Activated CD8-positive, alpha-beta memory T cell treated with anti-CD3 and anti-CD28 coated beads for 36 hours (primary cell): ENCODE results near the gene GAL3ST1. TPM values are rescaled to one million over a fixed set of nuclear protein-coding genes. Genes with fewer than 3 reads are reported as not detected.

ENCODE experiments used
- CTCF ChIA-PET: fragments of 350-600 bp; sonication (Branson Sonifier 250); formaldehyde crosslinking; loops from one replicate; lab custom pipeline; 2021; ENCODE audit warnings: antibody characterized with exemption; lab: Charles Lee
- POLR2A ChIA-PET: fragments of 350-600 bp; sonication (Branson Sonifier 250); formaldehyde crosslinking; loops from one replicate; lab custom pipeline; 2021; ENCODE audit warnings: antibody characterized with exemption; lab: Charles Lee
- total RNA-seq, 2 experiments: library from RNA; stranded (reverse); gene quantifications; one replicate each; pipeline ENCODE4 v1.2.3, GENCODE V29; 2021

GAL3ST1 gene
- total RNA-seq, 2 experiments from 2014 or later: not detected

DNA sequence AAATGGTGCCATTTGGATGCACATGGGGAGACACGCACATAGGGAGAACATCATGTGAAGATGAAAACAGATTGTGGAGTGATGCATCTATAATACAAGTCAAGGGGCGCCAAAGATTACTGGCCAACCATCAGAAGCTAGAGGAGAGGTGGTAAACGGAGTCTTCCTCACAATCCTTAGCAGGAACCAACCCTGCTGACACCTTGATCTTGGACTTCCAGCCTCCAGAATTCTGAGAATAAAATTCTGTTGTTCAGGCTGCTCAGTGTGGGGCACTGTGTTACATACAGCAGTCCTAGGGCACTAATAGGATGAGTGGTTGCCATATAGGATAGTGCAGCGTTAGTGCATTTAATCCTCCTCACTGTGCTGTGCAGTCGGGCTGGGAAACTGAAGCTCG, 61.0 kb downstream of the GAL3ST1 start:
- ChIA-PET CTCF (no interaction called here), POLR2A (no interaction called here)

GRCh38 chr22:30511911-30512310, 62.6 kb downstream of the GAL3ST1 start:
- ChIA-PET CTCF (no interaction called here), POLR2A (no interaction called here)

GRCh38 chr22:30511109-30511508, 63.4 kb downstream of the GAL3ST1 start:
- ChIA-PET CTCF (interaction anchor here (0.7 kb wide), 1 partner anchor 294 kb away, joined by 3 read pairs; no protein-coding TSS in a partner anchor), POLR2A (no interaction called here)

DNA sequence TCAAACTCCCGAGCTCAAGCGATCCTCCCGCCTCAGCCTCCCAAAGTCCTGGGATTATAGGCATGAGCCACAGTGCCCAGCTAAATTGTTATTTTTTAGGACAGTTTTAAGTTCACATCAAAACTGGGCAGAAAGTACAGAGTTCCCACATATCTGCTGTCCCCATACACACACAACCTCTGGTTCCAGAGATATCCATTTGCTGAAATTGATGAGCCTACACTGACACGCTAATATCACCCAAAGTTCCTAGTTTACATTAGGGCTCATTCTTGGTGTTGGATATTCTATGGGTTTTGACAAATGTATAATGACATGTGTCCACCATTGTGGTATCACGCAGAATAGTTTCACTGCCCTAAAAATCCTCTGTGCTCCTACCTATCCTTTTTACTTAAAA, 66.2 kb downstream of the GAL3ST1 start:
- POLR2A ChIA-PET: no interaction called here
- CTCF ChIA-PET: no interaction called here

- CTCF ChIA-PET: no interaction called here
Measured at GRCh38 chr22:30507670-30508069, 66.8 kb downstream of the GAL3ST1 start.

GRCh38 chr22:30506507-30506968, 67.9 kb downstream of the GAL3ST1 start:
- POLR2A ChIA-PET: no interaction called here
- CTCF ChIA-PET: no interaction called here

More at GRCh38 chr22:30507670-30508069, 66.8 kb downstream of the GAL3ST1 start:
- POLR2A ChIA-PET: no interaction called here

Other genes with a start within 250 kb of the GAL3ST1 start
- gene TBC1D10A, start 247.7 kb downstream of the GAL3ST1 start, total RNA-seq: 10 to 100 TPM; 12.8 to 13.0 TPM
- 100 to 1,000 TPM; 229 to 231 TPM for gene SF3A1, start 217.8 kb downstream of the GAL3ST1 start, total RNA-seq
- 1 to 10 TPM; 2.1 to 3.3 TPM for gene CCDC157, start 217.7 kb downstream of the GAL3ST1 start, total RNA-seq
- gene RNF215, start 187.3 kb downstream of the GAL3ST1 start, total RNA-seq: 1 to 10 TPM; 7.1 to 7.7 TPM
- 1 to 10 TPM; 6.0 to 7.7 TPM for gene SEC14L2, start 177.6 kb downstream of the GAL3ST1 start, total RNA-seq
- gene MTFP1, start 148.9 kb downstream of the GAL3ST1 start, total RNA-seq: 100 to 1,000 TPM; 125 to 126 TPM
- gene SEC14L3, start 102.6 kb downstream of the GAL3ST1 start, total RNA-seq: not detected
- not detected for gene SEC14L4, start 69.0 kb downstream of the GAL3ST1 start, total RNA-seq
- gene SEC14L6, start 27.9 kb downstream of the GAL3ST1 start, total RNA-seq: not detected
- 100 to 1,000 TPM; 183 to 184 TPM for gene PES1, start 17.2 kb upstream of the GAL3ST1 start, total RNA-seq
- gene TCN2, start 32.5 kb upstream of the GAL3ST1 start, total RNA-seq: under 1 TPM in 1 of 2 experiments, not detected in 1; 0.19 TPM
- 1 to 10 TPM; 6.7 to 6.8 TPM for gene SLC35E4, start 61.1 kb upstream of the GAL3ST1 start, total RNA-seq
- 10 to 100 TPM; 10.4 to 11.5 TPM for gene DUSP18, start 93.2 kb upstream of the GAL3ST1 start, total RNA-seq
- gene OSBP2, start 120.2 kb upstream of the GAL3ST1 start, total RNA-seq: under 1 TPM; 0.40 to 0.63 TPM